HG03103 (cell line): ENCODE data around the gene HP.
"Not testable (repeated sequence)": the region's sequence is repeated elsewhere in the genome, so short reads cannot be mapped to it uniquely, and the experiment has no call there.

ENCODE experiments used
- ATAC-seq: cut with Tn5 transposase; IDR thresholded peaks from one replicate; pipeline ENCODE4 v1.9.1; 2021; ENCODE audit warnings: low read depth; ENCODE audit not compliant: unreplicated experiment

Gene HP

DNA sequence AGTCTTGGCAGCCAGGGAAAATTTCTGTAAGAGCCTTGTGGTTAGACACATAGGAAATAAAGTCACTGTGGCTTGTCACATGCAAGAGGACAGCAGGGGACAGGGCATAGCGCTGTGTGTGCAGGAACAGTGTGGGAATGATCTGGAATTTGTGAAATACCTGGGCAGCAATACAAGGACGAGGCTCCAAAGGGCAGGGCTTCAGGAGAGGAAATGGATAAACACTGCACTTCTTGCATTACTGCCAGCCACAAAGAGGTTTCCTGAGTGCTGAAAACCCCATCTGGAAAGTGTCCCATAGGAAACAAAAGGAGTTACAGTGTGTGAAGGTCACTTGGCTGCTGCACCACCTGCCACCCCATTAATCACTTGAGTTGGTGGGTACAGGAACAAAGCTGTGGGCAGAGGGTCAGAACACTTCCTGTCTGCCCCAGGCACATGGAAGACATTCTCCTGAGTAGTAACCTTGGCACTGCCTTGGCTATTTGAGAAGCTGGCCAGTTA lies 12.1 kb upstream of the HP start:
- ATAC-seq, result no peak

- no peak for ATAC-seq
These were observed 11.2 kb upstream of the HP start for GRCh38 chr16:72043058-72043457.

DNA sequence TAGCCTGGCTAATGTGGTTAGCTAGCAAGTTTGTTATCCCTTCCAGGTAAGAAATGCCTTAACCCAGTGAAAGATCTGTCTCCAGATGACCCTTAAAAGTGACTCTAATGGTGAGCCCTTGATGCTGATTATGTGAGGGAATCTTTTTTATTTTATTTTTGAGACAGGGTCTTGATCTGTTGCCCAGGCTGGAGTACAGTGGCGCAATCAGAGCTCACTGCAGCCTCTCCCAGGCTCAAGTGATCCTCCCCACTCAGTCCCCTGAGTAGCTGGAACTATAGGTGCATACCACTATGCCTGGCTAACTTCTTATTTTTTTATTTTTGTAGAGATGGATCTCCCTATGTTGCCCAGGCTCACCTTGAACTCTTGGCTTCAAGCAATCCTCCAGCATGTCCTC lies 10.8 kb upstream of the HP start:
- no peak for ATAC-seq

GRCh38 chr16:72044296-72044695 lies 10.0 kb upstream of the HP start:
- ATAC-seq, result no peak

- ATAC-seq, result no peak
These were observed 9.4 kb upstream of the HP start for GRCh38 chr16:72044825-72045359.

GRCh38 chr16:72049110-72049509 lies 5.2 kb upstream of the HP start:
- ATAC-seq, result no peak

GRCh38 chr16:72050769-72051464 lies 3.4 kb upstream of the HP start:
- no peak for ATAC-seq

DNA sequence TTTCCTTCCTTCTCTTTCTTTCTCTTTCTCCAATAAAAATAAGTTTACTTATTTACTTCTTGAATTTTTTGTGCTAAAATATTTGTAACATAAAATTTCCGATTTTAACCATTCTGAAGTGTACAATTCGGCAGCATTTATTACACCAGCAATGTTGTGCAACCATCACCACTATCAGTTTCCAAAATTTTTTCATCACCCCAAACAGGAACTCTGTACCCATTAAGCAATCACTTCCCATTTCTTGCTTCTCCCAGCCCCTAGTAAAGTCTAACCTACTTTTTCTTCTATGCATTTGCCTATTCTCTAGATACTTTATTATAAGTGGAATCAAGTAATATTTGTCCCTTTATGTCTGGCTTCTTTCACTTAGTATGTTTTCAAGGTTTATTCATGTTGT lies 2.5 kb upstream of the HP start:
- ATAC-seq, result no peak

DNA sequence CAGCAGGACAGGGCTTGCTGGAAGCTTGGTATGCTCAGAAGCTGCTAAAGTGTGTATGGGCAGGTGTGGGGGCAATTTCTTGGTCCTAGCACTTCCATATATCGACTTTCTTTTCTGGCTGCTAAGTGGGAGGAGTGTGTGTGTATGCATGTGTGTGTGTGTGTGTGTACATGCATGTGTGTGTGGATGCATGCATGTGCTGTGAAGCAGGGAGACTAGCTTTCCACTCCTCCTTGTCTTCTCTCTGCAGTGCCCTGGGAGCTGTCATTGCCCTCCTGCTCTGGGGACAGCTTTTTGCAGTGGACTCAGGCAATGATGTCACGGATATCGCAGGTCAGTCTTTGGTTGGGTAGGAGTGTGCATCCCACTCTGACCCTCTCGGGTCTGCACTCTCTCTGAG lies 1.6 kb downstream of the HP start:
- no peak for ATAC-seq

GRCh38 chr16:72057313-72057712 lies 3.0 kb downstream of the HP start:
- not testable (repeated sequence) for ATAC-seq

GRCh38 chr16:72059060-72059459 lies 4.8 kb downstream of the HP start:
- ATAC-seq, result not testable (repeated sequence)

- ATAC-seq, result no peak
These were observed 6.1 kb downstream of the HP start for GRCh38 chr16:72060405-72060804.

GRCh38 chr16:72061564-72061963 lies 7.3 kb downstream of the HP start:
- no peak for ATAC-seq

DNA sequence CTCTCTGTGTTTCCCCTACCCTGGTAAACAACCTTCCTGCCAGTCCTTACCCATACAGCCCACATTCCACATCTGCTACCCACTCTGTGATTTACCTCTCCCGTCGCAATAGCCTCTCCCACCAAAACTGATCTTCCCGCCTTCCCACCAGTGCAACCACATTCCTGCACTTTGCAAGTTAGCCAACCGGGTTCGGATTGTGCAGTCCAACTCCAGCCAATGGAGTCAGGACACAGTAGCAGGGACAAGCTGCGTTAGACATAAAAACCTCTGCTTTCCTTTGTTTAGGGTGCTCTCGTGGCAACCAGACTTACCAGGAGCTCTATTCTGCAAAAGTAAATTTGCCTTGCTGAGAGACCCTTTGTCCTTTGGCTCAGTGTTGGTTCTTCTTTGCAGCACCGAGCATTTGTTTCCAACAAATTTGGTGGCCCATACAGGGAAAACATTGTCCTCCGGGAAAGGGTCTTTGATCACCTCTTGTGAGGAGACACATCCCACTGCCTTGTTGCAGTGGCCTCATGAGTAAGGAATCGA lies 10.1 kb downstream of the HP start:
- ATAC-seq, result no peak

- ATAC-seq, result no peak
These were observed 12.4 kb downstream of the HP start for GRCh38 chr16:72066747-72067146.

DNA sequence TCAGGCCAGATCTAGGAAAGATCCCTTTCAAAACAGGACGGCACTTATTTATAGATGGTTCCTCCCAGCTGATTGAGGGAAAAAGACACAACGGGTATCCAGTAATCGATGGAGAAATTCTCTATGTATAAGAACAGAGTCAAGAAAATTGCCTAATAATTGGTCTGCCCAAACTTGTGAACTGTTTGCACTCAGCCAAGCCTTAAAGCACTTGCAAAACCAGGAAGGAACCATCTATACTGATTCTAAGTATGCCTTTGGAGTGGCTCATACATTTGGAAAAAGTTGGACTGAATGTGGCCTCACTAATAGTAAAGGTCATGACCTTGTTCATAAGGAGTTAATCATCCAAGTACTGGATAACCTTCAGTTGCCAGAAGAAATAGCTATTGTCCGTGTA lies 14.6 kb downstream of the HP start:
- ATAC-seq, result no peak

GRCh38 chr16:72072514-72073342 lies 18.4 kb downstream of the HP start:
- ATAC-seq, result no peak

- no peak for ATAC-seq
These were observed 19.4 kb downstream of the HP start for GRCh38 chr16:72073560-72074230.

DNA sequence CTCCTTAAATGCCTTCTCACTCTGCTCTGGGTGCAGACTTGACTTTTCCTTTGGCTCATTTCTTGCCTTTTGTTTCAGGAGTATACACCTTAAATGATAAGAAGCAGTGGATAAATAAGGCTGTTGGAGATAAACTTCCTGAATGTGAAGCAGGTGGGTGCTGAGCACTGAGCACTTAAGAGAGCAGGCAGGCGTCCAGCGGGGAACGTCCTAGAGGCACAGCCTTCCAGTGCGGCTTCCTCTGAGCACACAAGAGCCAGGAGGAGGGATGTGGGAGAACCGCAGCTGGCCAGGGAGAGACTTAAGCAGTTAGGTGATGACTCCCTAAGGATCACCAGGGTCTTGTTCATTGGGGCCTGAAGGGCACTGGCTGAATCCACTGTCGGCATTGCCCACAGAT lies 20.8 kb downstream of the HP start:
- ATAC-seq, result not testable (repeated sequence)

DNA sequence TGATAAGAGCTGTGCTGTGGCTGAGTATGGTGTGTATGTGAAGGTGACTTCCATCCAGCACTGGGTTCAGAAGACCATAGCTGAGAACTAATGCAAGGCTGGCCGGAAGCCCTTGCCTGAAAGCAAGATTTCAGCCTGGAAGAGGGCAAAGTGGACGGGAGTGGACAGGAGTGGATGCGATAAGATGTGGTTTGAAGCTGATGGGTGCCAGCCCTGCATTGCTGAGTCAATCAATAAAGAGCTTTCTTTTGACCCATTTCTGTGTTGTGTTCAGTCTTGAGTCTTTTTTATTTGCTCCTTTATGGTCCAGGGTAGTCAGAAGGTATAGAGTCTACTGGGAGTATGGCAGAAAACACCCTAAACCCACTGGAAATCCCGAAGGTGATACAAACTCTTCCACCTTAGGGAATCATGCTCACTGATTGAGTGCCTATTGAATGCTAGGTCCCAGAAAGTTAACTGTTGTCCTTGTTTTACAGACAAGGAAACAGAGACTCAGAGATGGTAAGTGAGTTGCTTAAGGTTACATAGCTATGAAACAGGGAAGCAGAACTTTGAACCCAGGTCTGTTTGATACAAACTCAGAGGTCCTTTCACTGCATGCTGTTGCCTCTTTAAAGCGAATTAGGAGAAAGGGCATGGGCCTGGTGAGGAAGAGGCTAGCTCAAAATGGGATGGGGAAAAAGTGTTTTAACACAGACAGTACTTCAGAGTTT lies 22.8 kb downstream of the HP start:
- not testable (repeated sequence) for ATAC-seq
